ENCODE measurements around the gene SPATS2L.

Gene SPATS2L

GRCh38 chr2:200525066-200525465 lies 218.6 kb downstream of the SPATS2L start:
- no peak for DNase-seq

- no peak for DNase-seq
Measured at GRCh38 chr2:200525551-200525881, 219.0 kb downstream of the SPATS2L start.

- DNase-seq, result peak; percentile 84
Measured at GRCh38 chr2:200525882-200526651, 219.6 kb downstream of the SPATS2L start, which contains the start of gene SGO2. Gene SGO2 (plus strand): TSS chr2:200526207. CDS start chr2:200532976, 6,769 bp downstream.

- DNase-seq, result no peak
Measured at GRCh38 chr2:200528228-200528627, 221.7 kb downstream of the SPATS2L start.

Data from T1000 (cell line).